GM11168 (cell line): Measurements from ENCODE around the gene NR2E1.

Experiments used
- in situ Hi-C: fragments of 300-500 bp; cut with MboI; formaldehyde crosslinking; loops from one replicate; pipeline ENCODE4 v1.12.0; 2022; ENCODE audit warnings: low sequenced_read_pairs; ENCODE audit not compliant: unreplicated experiment

NR2E1 gene

DNA sequence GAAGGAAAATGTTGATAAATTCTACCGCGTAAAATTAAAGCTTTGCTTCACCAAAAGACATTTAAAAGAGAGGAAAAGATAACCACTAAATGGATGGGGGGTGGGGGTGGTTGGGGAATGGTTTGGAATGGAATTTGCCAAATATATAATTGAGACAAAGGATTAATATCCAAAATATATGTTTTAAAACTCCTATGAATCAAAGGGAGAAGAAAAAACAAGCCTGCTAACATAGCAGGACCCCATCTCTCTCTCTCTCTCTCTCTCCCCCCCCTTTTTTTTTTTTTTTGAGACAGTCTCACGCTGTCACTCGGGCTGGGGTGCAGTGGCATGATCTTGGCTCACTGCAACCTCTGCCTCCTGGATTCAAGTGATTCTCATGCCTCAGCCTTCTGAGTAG, 13.4 kb upstream of the NR2E1 start:
- in situ Hi-C loops = no loop called here

DNA sequence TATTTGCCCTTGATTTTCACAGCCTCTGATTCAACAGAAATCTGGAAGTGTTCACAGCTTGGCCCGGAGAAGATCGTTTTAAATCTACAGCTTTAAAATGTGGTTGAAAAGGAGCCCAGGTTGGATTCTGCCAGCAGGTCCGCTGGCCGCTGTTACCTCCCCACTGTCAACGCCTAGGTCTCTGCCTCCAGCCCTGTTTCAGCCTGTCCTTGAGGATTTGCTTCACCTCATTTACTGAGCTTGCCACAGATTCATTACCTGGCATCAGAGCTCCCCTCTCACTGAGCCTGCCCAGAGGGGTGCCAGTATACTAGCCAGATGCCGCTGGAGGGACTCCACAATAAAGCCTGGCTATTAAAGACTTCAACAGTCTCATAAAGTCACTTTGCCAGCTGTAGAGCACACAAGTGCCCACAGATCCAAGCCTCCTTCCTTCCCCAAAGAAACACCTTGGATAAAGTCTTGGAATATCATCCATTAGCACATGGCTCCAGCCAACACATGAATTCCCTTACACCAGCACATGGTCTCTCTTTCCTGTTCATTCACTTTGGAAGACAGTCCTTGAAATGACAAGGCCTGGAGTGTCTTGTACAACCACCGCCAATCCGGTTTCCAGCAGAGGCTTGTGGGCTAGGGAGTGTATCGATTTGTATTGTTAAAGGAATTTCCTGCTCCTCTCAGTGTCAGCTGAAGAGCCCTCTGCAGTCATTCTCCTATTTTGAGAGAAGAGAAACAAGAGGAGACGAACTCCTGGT, 9.5 kb upstream of the NR2E1 start:
- in situ Hi-C loops = no loop called here

DNA sequence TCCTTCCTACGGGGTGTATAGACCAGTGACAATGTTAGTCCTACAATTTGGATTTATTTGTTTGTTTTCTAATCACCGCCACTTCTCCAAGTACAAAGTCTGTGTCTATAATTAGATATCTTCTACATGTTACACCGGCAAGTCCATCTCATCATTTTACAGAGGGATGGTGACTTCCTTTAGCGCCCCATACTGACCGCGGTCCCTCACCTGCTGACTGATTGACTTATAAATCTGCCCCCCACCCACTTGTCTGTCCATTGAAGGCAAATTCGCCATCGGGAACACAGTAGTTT, 8.9 kb upstream of the NR2E1 start:
- in situ Hi-C loops = no loop called here

DNA sequence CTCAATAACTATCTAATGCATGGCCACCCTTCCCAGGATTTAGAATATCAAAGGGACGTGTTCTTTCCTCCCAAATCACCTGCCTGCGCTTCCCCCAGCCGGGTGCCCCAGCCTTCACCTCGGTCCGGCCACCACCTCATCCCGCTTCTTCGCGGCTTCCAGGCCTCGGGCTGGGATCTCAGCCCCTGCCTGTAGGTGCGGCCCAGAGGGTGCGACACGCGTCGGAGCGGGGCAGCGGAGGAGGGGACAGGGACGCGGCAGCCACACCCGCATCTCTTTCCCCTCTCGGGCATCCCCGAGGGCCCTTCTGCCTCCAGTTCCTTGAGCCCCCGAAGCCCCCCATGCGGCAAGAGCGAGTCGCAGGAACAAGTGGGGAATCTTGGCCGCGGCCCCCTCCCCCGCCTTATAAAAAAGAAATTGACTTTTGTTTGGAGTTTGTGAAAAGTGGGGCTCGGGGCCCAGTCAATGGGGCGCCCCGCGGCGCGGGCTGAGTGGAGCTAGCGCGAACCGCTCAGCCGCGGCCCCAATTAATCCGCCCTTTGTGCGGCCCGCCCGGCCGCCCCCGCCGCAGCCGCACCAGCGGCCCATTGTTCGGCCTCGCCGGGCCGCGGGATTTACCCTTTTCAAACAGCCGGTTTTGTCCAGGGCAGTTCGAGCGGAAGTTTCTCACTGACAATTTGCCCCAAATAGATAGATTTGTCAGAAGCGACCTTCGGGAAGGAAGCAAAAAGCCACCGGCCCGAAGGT, 8.4 kb upstream of the NR2E1 start:
- in situ Hi-C loops = no loop called here

DNA sequence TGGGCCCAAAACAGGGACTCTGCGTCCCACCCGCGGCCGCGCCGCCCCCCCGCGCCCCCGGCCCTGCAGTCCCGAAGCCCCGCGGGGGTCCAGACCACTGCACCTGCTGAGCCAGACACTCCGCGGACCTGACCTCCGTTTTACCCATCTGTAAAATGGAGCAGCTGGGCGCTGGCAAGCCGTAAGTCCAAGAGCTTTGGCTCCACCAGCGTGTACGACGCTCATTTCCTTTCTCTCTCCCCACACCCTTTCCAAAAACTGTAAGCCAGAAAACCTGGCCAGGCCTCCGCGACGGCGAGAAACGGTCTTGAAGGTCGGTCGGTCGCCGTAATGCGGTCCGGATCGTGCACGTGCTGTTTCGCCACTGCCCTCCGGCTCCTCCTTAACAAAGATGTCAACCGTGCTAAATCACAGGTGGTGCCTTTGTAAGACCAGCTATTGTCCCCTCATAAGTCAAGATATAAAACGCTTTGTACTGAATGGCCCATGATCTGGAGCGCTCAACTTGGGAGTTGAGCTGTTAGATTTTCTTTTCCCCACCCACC, 7.8 kb upstream of the NR2E1 start:
- in situ Hi-C loops = no loop called here

DNA sequence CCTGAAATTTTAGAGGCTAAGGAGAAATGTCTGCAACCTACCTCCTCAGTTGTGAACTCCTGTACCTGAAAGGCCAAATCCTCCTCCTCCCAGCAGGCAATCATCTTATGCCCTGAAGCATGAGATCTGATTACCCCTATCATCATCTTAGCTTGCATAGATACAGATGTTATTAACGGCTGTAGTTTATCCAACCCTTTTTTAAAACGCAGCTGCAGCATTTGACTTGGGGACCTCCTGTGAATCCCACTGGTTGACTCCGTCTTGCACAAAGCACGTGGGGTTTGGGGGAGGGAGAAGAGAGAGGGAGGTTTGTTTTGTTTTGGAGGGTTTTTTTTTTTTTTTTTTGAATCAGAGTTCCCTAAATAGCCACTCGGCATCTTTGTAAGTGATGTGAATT, 5.8 kb upstream of the NR2E1 start:
- in situ Hi-C loops = no loop called here

DNA sequence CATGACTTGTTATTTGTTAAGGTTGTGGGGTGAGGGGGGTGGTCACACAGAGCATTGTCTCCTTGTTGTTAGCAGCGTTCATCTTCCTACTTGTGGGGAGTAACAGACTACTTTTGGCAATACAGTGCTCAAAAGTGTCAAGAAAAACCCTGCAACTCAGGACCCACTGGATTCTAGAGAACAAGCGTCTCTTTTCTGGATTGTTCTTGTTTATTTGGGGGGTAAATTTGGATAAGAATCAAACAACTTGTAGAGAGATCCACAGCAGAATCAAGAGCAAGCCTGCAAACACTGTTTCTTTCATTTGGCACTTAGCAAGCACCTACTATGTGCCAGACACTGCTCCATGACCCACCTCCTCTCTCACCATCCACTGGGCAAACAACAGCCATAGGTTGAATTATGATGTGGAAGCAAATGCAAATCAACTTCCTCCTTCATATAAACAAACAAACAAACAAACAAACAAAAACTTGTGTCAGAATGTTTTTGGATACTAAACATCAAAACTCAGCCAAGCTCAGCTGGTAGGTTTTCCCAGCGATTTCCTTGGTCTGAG, 4.0 kb upstream of the NR2E1 start:
- in situ Hi-C loops = no loop called here

DNA sequence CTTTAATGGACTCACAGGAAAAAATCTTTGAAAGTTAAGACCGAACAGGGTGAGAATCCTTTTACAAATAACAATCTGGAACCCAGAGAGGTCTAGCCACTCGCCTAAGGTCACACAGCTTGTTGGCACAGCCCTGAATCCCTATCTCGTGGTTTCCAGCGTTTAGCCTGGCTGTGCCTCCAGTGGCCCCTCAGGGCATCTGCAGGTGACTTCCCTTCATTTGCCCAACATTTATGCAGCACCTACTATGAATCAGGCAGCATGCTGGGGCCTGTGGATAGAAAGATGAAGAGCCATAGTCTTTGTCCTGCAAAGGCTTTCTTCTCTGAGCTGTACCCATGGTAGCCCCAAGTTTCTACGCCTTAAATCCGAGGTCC, 2.6 kb upstream of the NR2E1 start:
- in situ Hi-C loops = no loop called here

GRCh38 chr6:108163644-108164542, 1.9 kb upstream of the NR2E1 start:
- in situ Hi-C loops = no loop called here

- in situ Hi-C loops = no loop called here
Measured at GRCh38 chr6:108164543-108164814, 1.3 kb upstream of the NR2E1 start.

DNA sequence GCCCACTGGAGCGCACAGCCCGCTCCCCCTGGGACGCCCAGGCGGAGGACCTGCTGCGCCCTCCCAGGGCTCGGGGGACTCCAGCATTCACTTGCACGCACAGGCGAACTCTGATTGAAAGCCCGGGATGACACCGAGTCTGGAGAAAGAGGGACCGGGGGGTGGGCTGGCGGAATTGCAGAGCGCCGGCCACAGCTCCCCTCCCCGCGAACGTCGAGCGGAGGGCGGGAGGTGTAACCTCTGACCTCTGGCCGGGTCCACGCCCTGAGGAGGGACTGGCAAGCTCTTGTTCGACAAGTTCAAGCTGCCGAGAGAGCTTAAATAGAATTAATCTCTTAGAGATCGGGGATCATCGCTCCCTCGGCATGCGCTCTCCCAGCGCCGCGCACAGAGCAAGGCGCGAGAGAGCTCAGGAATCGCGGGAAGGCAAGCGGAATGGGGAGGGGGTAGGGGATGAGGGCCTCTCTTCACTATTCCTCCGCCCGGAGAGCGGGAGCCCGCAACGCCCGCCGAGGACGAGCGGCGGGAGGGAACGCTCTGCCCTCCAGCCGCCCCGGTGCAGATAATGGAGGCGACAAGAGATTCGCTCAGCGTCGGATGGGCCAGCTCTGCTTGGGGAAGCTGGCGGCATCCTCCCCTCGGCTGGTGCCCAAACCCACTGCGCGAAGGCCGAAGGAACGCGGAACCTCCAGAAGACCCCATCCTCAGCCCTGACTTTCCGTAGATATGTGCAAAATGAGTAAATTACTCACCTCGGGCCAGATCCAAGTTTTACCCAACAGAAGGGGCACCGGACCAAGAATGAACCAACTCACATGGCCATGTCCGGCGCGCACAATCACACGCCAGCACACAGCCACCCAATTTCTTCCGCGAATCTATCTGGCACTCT, 761 bp upstream of the NR2E1 start:
- in situ Hi-C loops = no loop called here

GRCh38 chr6:108166664-108167448, 1.0 kb downstream of the NR2E1 start:
- in situ Hi-C loops = no loop called here

- in situ Hi-C loops = no loop called here
Measured at GRCh38 chr6:108167449-108168089, 1.7 kb downstream of the NR2E1 start.

- in situ Hi-C loops = no loop called here
Measured at GRCh38 chr6:108168090-108168463, 2.3 kb downstream of the NR2E1 start.

- in situ Hi-C loops = no loop called here
Measured at GRCh38 chr6:108168501-108169463, 3.0 kb downstream of the NR2E1 start.

DNA sequence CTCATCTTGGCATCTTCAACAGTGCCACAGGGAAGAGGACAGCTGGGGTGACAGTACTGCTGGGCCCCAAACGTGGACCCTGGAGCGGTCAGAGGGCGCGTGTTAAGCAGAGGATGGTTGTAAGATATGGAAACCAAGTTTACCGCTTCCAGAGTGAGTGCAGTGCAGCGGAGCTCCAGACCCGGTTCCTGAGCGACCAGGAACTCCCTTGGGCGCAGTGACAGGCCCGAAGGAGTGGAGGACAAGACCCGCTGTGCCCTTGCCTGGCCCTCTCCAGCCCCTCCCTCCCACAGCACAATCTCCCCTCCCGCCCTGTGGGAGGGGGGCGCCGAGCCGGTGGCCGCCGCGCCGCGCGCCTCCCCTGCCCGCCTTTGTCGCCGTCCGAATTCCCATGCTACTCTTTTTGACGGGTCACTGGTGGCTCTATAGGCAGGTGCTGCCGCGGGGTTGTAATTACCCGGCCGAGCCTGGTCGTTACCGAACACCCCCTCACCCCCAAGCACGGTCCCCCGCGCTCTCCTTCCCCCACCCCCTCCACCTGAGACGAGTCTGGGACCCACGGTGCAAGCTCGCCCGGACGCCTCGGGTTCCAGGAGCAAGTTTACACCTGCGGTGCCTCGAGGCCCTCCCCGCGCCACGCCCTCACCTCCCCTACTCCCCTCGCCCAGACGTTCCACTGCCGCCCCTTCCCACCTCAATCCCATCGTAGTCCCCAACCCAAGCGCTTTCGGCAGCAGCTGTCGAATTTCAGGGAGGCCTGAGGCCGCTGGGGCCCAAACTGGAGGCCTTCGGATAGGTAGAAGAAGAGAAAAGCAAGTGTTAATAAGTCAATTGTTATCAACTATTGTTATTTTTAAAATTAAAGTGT, 3.9 kb downstream of the NR2E1 start:
- in situ Hi-C loops = no loop called here
